HG02885 (cell line): ENCODE measurements around the gene PCDHGA9.

ENCODE experiments used
- ATAC-seq: cut with Tn5 transposase; IDR thresholded peaks from one replicate; pipeline ENCODE4 v1.9.1; 2021; ENCODE audit warnings: mild to moderate bottlenecking; ENCODE audit not compliant: unreplicated experiment, poor library complexity

PCDHGA9 gene

GRCh38 chr5:141440341-141440740, 37.8 kb downstream of the PCDHGA9 start:
- no peak for ATAC-seq

GRCh38 chr5:141441571-141442170, 39.1 kb downstream of the PCDHGA9 start:
- ATAC-seq, result no peak
